Stimulated activated CD4-positive, alpha-beta T cell treated with anti-CD3 and anti-CD28 coated beads, Interleukin-1b, Interleukin-23, amount 100 ng/mL, for 24 hours (primary cell): Measurements from ENCODE around the gene AGTPBP1.

Experiments used
- DNase-seq, 4 experiments: peaks; one replicate each; pipeline ENCODE4 v3.0.0-alpha.2; 2020; ENCODE audit warnings: low read depth in 4 of 4, low spot score in 1 of 4

AGTPBP1 gene

GRCh38 chr9:85510830-85511504 lies 230.8 kb downstream of the AGTPBP1 start:
- no peak for DNase-seq

- DNase-seq, result no peak
These were observed 233.1 kb downstream of the AGTPBP1 start for GRCh38 chr9:85508616-85509015.

GRCh38 chr9:85505612-85506011 lies 236.1 kb downstream of the AGTPBP1 start:
- DNase-seq, result no peak

GRCh38 chr9:85502815-85503655 lies 238.7 kb downstream of the AGTPBP1 start:
- DNase-seq, result no peak

- no peak for DNase-seq
These were observed 239.9 kb downstream of the AGTPBP1 start for GRCh38 chr9:85501882-85502281.

- DNase-seq, result no peak
These were observed 240.3 kb downstream of the AGTPBP1 start for GRCh38 chr9:85501456-85501855.
